Measurements from ENCODE around the gene CASP7.

Gene CASP7

GRCh38 chr10:113733635-113734034 lies 53.9 kb downstream of the CASP7 start:
- H3K27me3 ChIP-seq (replicated peaks) = no peaks in the 10 kb centered on the region
- H3K4me3 ChIP-seq (ENCODE audit: low read depth, low read length) = no peak overlapping the region
- DNase-seq = no peak
- H3K36me3 ChIP-seq (replicated peaks) = peaks cover 3% of the 10 kb centered on the region
- in situ Hi-C loops (cut with HindIII; ENCODE audit: low pct_ligation_motif_present, low sequenced_read_pairs) = no loop called here
- TF ChIP-seq, protein P1, sequence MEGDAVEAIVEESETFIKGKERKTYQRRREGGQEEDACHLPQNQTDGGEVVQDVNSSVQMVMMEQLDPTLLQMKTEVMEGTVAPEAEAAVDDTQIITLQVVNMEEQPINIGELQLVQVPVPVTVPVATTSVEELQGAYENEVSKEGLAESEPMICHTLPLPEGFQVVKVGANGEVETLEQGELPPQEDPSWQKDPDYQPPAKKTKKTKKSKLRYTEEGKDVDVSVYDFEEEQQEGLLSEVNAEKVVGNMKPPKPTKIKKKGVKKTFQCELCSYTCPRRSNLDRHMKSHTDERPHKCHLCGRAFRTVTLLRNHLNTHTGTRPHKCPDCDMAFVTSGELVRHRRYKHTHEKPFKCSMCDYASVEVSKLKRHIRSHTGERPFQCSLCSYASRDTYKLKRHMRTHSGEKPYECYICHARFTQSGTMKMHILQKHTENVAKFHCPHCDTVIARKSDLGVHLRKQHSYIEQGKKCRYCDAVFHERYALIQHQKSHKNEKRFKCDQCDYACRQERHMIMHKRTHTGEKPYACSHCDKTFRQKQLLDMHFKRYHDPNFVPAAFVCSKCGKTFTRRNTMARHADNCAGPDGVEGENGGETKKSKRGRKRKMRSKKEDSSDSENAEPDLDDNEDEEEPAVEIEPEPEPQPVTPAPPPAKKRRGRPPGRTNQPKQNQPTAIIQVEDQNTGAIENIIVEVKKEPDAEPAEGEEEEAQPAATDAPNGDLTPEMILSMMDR (IDR thresholded peaks at IDR 0.05; ENCODE audit: low read depth, low read length, missing control alignments) = no peak
- no peak overlapping the region for H3K27ac ChIP-seq

DNA sequence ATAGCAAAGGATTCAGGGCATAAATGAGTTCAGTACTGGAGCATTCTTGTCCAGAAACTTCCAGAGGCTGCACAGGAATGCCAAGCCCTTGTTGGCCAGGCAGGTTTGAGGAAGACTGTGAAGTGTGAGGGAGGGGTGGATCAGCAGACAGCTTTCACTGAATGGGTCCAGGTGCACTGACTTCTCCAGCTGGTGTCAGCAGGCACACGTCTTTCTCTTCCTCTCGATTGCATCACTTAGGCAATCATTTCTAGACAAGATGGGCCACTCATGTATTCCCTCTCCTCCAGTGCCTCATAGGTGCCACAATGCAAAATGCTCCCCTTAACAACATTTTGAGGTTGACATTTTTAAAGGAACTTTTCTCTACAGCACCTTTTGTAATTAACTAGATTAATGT lies 56.2 kb downstream of the CASP7 start:
- H3K36me3 ChIP-seq (replicated peaks) = no peaks in the 10 kb centered on the region
- TF ChIP-seq, protein P1 (IDR thresholded peaks at IDR 0.05; ENCODE audit: low read depth, low read length, missing control alignments) = no peak
- in situ Hi-C loops (cut with HindIII; ENCODE audit: low pct_ligation_motif_present, low sequenced_read_pairs) = no loop called here

GRCh38 chr10:113736576-113736975 lies 56.9 kb downstream of the CASP7 start:
- DNase-seq = no peak
- Histone ChIP-seq H3K36me3 (replicated peaks) (no peaks in the 10 kb centered on the region), H3K4me3 (ENCODE audit: low read depth, low read length) (no peak overlapping the region), H3K27ac (no peak overlapping the region), H3K27me3 (replicated peaks) (no peaks in the 10 kb centered on the region)
- in situ Hi-C loops (cut with HindIII; ENCODE audit: low pct_ligation_motif_present, low sequenced_read_pairs) = no loop called here
- TF ChIP-seq, protein P1 (IDR thresholded peaks at IDR 0.05; ENCODE audit: low read depth, low read length, missing control alignments) = no peak

More for the DNA sequence above, 56.2 kb downstream of the CASP7 start:
- DNase-seq = no peak
- Histone ChIP-seq H3K4me3 (ENCODE audit: low read depth, low read length) (no peak overlapping the region), H3K27me3 (replicated peaks) (no peaks in the 10 kb centered on the region), H3K27ac (no peak overlapping the region)

DNA sequence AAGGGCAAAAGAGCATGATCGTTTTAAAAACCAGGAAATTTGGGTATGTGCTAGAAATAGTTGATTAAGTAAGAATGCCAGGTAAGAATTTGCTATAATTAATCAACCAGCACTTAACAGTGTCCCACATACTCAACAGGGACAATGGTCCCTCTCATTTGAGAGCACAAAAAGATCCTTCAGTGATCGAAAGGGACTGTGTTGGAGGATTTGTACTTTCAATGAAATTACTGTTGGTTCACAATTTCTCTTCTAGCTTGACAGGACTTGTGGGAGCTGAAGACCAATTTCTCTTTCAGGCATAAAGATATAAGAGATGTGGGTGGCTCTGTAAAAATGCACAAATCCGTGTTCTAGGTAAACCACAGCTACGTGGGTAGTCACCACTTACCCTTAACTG lies 59.3 kb downstream of the CASP7 start:
- in situ Hi-C loops (cut with HindIII; ENCODE audit: low pct_ligation_motif_present, low sequenced_read_pairs) = no loop called here
- Histone ChIP-seq H3K4me3 (ENCODE audit: low read depth, low read length) (no peak overlapping the region), H3K36me3 (replicated peaks) (no peaks in the 10 kb centered on the region), H3K27me3 (replicated peaks) (no peaks in the 10 kb centered on the region), H3K27ac (no peak overlapping the region)
- no peak for DNase-seq
- TF ChIP-seq, protein P1 (IDR thresholded peaks at IDR 0.05; ENCODE audit: low read depth, low read length, missing control alignments) = no peak

GRCh38 chr10:113739577-113739976 lies 59.9 kb downstream of the CASP7 start:
- no peak overlapping the region for H3K27ac ChIP-seq
- no peak overlapping the region for H3K4me3 ChIP-seq (ENCODE audit: low read depth, low read length)
- no peaks in the 10 kb centered on the region for H3K36me3 ChIP-seq (replicated peaks)
- DNase-seq = no peak
- in situ Hi-C loops (cut with HindIII; ENCODE audit: low pct_ligation_motif_present, low sequenced_read_pairs) = no loop called here
- H3K27me3 ChIP-seq (replicated peaks) = no peaks in the 10 kb centered on the region
- TF ChIP-seq, protein P1 (IDR thresholded peaks at IDR 0.05; ENCODE audit: low read depth, low read length, missing control alignments) = no peak

- DNase-seq = no peak
- TF ChIP-seq, protein P1 (IDR thresholded peaks at IDR 0.05; ENCODE audit: low read depth, low read length, missing control alignments) = no peak
- no peaks in the 10 kb centered on the region for H3K27me3 ChIP-seq (replicated peaks)
- no peak overlapping the region for H3K4me3 ChIP-seq (ENCODE audit: low read depth, low read length)
- H3K27ac ChIP-seq = no peak overlapping the region
- in situ Hi-C loops (cut with HindIII; ENCODE audit: low pct_ligation_motif_present, low sequenced_read_pairs) = no loop called here
- no peaks in the 10 kb centered on the region for H3K36me3 ChIP-seq (replicated peaks)
These were observed 61.1 kb downstream of the CASP7 start for GRCh38 chr10:113740850-113741249.
